Stimulated activated CD4-positive, alpha-beta T cell treated with anti-CD3 and anti-CD28 coated beads, Interleukin-15, amount 100 ng/mL, for 1 hour (primary cell): Measurements from ENCODE around the gene CHRM3.

Experiments used
- DNase-seq, 2 donors: peaks; one replicate each; pipeline ENCODE4 v3.0.0-alpha.2; 2020; ENCODE audit warnings: low read depth in 1 of 2, low spot score in 1 of 2

CHRM3 gene

DNA sequence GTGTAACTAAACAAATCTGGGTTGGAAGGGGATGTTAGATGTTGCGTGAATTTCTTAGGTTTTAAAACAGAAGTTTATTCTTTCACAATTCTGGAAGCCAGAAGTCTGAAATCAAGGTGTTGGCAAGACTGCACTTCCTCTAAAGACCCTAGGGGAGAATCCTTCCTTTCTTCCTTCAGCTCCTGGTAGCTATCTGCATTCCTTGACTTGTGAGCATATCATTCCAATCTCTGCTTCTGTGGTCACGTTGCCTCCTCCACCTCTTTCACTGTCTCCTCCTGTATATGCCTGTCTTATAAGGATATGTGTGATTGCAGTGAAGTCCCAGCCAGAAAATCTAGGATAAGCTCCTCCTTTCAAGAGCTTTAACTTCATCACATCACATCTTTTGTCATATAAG lies 7.7 kb downstream of the CHRM3 start:
- DNase-seq: no peak

DNA sequence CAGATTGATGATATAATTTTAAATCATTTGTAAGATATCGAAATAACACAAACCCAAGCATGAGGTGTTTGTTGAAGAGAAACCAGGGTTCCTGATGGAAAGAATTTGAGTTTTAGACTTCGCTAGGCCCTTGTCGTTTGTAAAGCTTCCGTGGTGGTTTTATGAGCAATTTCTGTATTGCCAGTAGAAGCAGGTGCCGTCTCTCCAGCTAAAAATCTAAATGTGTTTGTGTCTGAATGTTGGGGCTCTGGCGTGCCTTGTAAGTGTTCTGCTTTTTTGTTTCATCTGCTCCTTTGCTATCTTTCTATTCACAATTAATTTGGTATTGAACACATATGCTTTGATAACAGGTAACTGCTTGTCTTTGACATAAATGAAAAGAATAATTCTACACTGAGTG lies 27.5 kb downstream of the CHRM3 start:
- DNase-seq: no peak

DNA sequence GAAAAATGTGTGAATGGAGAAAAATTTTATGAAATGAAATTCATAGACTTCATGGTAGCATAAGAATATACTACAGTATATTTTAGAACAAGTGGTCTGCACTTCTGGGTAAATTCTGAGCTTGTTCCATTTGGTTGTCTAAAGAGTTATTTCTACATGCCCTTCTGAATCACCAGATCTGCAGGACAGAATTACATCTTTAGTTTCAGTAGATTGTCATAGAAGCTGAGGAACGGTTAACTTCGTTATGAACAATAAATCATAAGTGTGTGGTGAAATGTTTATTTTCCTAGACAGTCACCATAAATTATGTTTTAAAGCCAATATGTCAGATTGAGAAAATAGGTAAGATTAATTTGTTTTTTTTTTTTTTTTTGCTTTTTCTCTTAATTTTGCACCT lies 30.9 kb downstream of the CHRM3 start:
- no peak for DNase-seq

GRCh38 chr1:239417986-239418640 lies 31.7 kb downstream of the CHRM3 start:
- no peak for DNase-seq

- no peak for DNase-seq
Measured at GRCh38 chr1:239418681-239419080, 32.3 kb downstream of the CHRM3 start.

- no peak for DNase-seq
Measured at GRCh38 chr1:239421811-239422210, 35.4 kb downstream of the CHRM3 start.

GRCh38 chr1:239422818-239423217 lies 36.5 kb downstream of the CHRM3 start:
- no peak for DNase-seq

- DNase-seq: no peak
Measured at GRCh38 chr1:239426821-239427475, 40.6 kb downstream of the CHRM3 start.

- DNase-seq: no peak
Measured at GRCh38 chr1:239427712-239428111, 41.3 kb downstream of the CHRM3 start.

DNA sequence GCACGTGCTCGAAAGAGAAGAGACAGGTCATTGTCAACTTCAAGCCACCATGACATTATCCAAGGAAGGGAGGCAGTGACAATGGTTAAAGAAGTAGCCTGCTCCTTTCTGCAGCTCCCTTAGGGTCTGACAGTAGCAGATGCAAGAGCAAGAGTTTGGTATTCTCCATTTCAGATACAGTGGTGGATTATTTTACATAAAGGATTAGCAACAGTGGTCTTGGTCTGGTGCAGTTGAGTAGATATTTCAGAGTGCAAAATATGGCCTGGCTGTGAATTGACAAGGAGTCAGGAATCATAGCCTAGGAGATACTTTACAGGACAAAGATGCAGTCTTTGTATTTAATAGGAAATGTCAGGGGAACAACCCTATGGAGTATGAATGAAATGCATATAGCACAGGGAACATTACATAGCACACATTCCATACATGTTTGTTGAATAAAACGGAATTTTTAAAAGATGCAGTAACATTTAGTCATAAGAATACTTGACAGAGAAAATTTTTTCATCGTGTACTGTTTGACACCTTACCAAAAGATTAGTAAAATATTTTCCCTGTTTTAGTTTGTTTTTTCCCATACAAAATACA lies 41.8 kb downstream of the CHRM3 start:
- no peak for DNase-seq

DNA sequence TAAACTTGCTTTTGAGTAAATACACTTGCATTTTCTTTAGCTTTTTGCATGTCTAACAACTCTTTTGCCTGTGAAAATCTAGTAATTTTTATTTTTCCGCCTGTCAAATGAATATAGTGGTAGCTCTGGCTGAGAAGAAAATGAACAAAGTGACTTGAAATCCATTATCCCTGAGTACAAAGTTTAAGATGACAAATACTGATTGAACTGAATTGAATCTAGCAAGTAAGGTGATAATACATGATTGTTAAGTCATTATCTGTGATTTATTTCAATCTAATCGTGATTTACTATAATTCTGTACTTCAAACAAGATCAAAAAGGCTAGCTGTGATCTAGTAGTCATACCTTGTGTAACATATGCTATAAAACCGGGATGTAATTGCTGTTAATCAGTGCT lies 42.8 kb downstream of the CHRM3 start:
- DNase-seq: no peak

- no peak for DNase-seq
Measured at GRCh38 chr1:239432255-239432654, 45.9 kb downstream of the CHRM3 start.

GRCh38 chr1:239434181-239434580 lies 47.8 kb downstream of the CHRM3 start:
- DNase-seq: no peak
